ENCODE measurements around the gene GRM8. TPM values are rescaled to one million over a fixed set of nuclear protein-coding genes. Genes with fewer than 3 reads are reported as not detected.

The GRM8 gene
- total RNA-seq, 2 experiments from 2014 or later: not detected

- DNase-seq (no peak), ATAC-seq (no peak)
- H3K4me1 Mint-ChIP-seq: no peaks in the 10 kb centered on the region
- H3K36me3 Mint-ChIP-seq (ENCODE audit: low read depth): no peaks in the 10 kb centered on the region
- H3K27me3 Mint-ChIP-seq: no peaks in the 10 kb centered on the region
- POLR2A ChIA-PET: no interaction called here
- no peak overlapping the region for H3K4me3 Mint-ChIP-seq
- no peak overlapping the region for H3K27ac Mint-ChIP-seq
- CTCF ChIA-PET: no interaction called here
- intact Hi-C loops (cut with DNase I, micrococcal nuclease): no loop called here
- peaks cover 4% of the 10 kb centered on the region for H3K9me3 Mint-ChIP-seq (ENCODE audit: low read depth)
These were observed 854.5 kb downstream of the GRM8 start for GRCh38 chr7:126398285-126398684.

- H3K4me1 Mint-ChIP-seq: no peaks in the 10 kb centered on the region
- no peaks in the 10 kb centered on the region for H3K27me3 Mint-ChIP-seq
- no peaks in the 10 kb centered on the region for H3K36me3 Mint-ChIP-seq (ENCODE audit: low read depth)
- DNase-seq (no peak), ATAC-seq (no peak)
- H3K9me3 Mint-ChIP-seq (ENCODE audit: low read depth): peaks cover 14% of the 10 kb centered on the region
- no peak overlapping the region for H3K4me3 Mint-ChIP-seq
- intact Hi-C loops (cut with DNase I, micrococcal nuclease): no loop called here
- ChIA-PET CTCF (no interaction called here), POLR2A (no interaction called here)
- no peak overlapping the region for H3K27ac Mint-ChIP-seq
These were observed 858.3 kb downstream of the GRM8 start for GRCh38 chr7:126394406-126394805.

Small RNA genes lying within 50 kb of the gene (microRNA-seq; reads per million reads assigned to microRNA genes)
- not detected for gene MIR592 (ENCODE audit: borderline replicate concordance)

Other genes with a start within 250 kb of the GRM8 start
- gene ZNF800, start 139.8 kb upstream of the GRM8 start, total RNA-seq: 10 to 100 TPM; 27.5 to 34.7 TPM